Ishikawa (cell line): Measurements from ENCODE around the gene GCAT.

ENCODE experiments used
- CEBPB ChIP-seq: IDR thresholded peaks from 2 replicates; pipeline ENCODE4 v1.6.1; 2012
- CREB1 ChIP-seq: IDR thresholded peaks from 2 replicates; pipeline ENCODE4 v1.6.1; 2012; ENCODE audit warnings: low read depth
- EGR1 ChIP-seq: IDR thresholded peaks from 2 replicates; pipeline ENCODE4 v1.6.1; 2012
- EP300 ChIP-seq: IDR thresholded peaks from 2 replicates; pipeline ENCODE4 v1.6.1; 2012; ENCODE audit warnings: borderline replicate concordance
- FOXM1 ChIP-seq: IDR thresholded peaks from 2 replicates; pipeline ENCODE4 v1.6.1; 2012; ENCODE audit warnings: low read depth, borderline replicate concordance
- NFIC ChIP-seq: IDR thresholded peaks from 2 replicates; pipeline ENCODE4 v1.6.1; 2012
- RAD21 ChIP-seq: IDR thresholded peaks from 2 replicates; pipeline ENCODE4 v1.6.1; 2012; ENCODE audit warnings: low read depth
- TAF1 ChIP-seq: IDR thresholded peaks from 2 replicates; pipeline ENCODE4 v1.6.1; 2012; ENCODE audit warnings: low read depth, mild to moderate bottlenecking
- TCF12 ChIP-seq: IDR thresholded peaks from 2 replicates; pipeline ENCODE4 v1.6.1; 2012; ENCODE audit warnings: low read depth
- TEAD4 ChIP-seq: IDR thresholded peaks from 2 replicates; pipeline ENCODE4 v1.6.1; 2012
- YY1 ChIP-seq: IDR thresholded peaks from 2 replicates; pipeline ENCODE4 v1.6.1; 2012; ENCODE audit warnings: low read depth
- ZBTB7A ChIP-seq: IDR thresholded peaks from 2 replicates; pipeline ENCODE4 v1.6.1; 2012; ENCODE audit warnings: low read depth
- TF ChIP-seq, protein P1 (sequence below): IDR thresholded peaks from 2 replicates; pipeline ENCODE4 v1.6.1; 2012
- TF ChIP-seq, protein P2 (sequence below): IDR thresholded peaks from 2 replicates; pipeline ENCODE4 v1.6.1; 2012; ENCODE audit warnings: low read depth, mild to moderate bottlenecking
- TF ChIP-seq, protein P3 (sequence below): IDR thresholded peaks from 2 replicates; pipeline ENCODE4 v1.6.1; 2012

GCAT gene

DNA sequence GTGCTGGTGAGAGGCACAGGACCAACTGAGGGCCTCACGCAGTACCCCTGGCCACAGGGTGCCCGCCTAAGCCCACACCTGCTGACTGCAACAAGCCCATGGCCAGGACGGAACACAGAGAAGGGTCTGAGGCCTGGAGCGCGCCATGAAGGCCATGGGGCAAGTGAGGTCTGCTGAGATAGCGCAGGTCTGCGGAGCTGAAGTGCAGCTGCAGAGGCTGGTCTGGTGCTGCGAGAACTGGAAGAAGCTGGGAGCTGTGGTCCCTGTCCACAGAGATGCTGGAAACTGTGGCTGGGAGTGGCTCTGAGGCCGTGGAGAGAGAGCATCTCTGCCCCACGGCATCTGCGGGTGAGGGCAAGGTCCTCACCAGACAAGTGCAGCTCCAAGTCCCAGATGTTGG is 23.7 kb downstream of the GCAT start:
- TF ChIP-seq, protein P1, sequence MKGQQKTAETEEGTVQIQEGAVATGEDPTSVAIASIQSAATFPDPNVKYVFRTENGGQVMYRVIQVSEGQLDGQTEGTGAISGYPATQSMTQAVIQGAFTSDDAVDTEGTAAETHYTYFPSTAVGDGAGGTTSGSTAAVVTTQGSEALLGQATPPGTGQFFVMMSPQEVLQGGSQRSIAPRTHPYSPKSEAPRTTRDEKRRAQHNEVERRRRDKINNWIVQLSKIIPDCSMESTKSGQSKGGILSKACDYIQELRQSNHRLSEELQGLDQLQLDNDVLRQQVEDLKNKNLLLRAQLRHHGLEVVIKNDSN, result no peak
- no peak for TF ChIP-seq ZBTB7A
- no peak for TF ChIP-seq EP300
- TF ChIP-seq FOXM1, result no peak
- TF ChIP-seq TAF1, result no peak
- no peak for TF ChIP-seq RAD21
- TF ChIP-seq NFIC, result no peak
- TF ChIP-seq YY1, result no peak
- TF ChIP-seq, protein P2, sequence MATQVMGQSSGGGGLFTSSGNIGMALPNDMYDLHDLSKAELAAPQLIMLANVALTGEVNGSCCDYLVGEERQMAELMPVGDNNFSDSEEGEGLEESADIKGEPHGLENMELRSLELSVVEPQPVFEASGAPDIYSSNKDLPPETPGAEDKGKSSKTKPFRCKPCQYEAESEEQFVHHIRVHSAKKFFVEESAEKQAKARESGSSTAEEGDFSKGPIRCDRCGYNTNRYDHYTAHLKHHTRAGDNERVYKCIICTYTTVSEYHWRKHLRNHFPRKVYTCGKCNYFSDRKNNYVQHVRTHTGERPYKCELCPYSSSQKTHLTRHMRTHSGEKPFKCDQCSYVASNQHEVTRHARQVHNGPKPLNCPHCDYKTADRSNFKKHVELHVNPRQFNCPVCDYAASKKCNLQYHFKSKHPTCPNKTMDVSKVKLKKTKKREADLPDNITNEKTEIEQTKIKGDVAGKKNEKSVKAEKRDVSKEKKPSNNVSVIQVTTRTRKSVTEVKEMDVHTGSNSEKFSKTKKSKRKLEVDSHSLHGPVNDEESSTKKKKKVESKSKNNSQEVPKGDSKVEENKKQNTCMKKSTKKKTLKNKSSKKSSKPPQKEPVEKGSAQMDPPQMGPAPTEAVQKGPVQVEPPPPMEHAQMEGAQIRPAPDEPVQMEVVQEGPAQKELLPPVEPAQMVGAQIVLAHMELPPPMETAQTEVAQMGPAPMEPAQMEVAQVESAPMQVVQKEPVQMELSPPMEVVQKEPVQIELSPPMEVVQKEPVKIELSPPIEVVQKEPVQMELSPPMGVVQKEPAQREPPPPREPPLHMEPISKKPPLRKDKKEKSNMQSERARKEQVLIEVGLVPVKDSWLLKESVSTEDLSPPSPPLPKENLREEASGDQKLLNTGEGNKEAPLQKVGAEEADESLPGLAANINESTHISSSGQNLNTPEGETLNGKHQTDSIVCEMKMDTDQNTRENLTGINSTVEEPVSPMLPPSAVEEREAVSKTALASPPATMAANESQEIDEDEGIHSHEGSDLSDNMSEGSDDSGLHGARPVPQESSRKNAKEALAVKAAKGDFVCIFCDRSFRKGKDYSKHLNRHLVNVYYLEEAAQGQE, result no peak
- TF ChIP-seq CREB1, result no peak
- TF ChIP-seq TEAD4, result no peak
- TF ChIP-seq EGR1, result no peak
- TF ChIP-seq TCF12, result no peak
- TF ChIP-seq, protein P3, sequence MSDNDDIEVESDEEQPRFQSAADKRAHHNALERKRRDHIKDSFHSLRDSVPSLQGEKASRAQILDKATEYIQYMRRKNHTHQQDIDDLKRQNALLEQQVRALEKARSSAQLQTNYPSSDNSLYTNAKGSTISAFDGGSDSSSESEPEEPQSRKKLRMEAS, result no peak
- no peak for TF ChIP-seq CEBPB

DNA sequence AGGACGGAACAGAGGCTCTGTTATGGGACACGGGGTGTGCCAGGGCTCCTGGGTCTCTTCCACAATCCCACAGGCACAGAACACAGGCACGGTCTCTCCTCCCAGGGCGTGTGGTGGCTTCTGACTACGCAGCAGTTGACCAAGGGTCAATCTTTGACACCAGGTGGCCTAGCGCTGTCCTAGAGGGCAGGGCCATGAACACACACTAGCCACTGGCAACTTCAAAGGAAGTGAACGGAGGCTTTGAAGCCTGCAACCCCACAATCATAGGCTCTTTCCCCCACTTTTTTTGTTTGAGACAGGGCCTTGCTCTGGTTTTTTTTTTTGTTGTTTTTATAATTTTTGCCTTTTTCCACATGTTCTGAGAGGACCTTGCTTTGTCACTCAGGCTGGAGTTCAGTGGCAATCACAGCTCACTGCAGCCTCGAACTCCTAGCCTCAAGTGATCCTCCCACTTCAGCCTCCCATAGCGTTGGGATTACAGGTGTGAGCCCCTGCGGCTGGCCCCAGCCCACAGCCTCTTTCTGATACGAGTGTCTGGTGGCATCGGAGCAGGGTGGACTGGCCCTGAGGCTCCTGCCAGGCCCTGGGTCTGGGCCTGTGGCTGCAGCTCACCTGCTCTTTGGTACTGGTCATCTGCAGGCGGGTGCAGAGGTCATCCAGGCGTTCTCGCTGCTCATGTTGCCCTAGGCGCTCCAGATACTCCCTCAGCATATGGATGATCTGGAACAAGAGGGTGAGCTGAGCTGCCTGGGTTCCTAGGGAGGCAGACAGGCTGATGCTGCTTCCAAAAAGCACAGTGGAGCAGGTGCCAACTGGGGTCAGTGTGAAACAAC is 24.5 kb downstream of the GCAT start:
- TF ChIP-seq, protein P3, result no peak
- TF ChIP-seq ZBTB7A (no peak), RAD21 (no peak), TCF12 (no peak), CREB1 (no peak), YY1 (no peak), EGR1 (no peak), TAF1 (no peak), TEAD4 (no peak)
- TF ChIP-seq, protein P1, result no peak
- TF ChIP-seq, protein P2, result no peak

DNA sequence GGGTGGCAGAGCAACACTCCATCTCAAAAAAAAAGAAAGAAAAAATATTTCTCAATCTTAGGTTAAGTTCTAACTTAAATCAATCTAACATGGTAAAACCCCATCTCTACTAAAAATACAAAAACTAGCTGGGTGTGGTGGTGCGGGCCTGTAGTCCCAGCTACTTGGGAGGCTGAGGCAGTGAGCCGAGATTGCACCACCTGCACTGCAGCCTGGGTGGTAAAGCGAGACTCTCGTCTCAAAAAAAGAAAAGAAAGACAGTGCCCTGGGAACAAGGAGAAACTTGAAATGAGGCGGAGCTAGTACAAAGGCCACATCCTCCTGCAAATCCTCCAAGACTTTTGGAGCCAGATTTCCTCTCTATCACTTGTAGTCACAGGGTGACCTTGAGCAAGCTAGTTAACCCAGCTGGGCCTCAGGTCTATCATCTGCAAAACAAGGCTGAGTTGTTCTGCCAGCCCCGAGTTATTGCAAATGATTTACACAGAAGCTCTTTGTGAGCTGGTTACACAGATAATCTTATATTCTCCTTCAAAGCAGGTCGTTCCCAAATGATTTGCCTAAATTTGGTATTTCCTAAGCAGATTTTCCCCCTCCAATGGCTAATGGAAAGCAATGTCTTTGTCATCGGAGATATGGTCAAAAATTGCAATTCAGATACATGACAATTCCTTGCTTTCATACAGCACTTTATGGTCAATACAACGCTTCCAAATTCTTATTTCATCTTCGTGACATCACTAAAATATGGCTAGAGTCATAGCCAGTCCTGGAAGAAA is 34.5 kb downstream of the GCAT start:
- no peak for TF ChIP-seq TEAD4
- no peak for TF ChIP-seq YY1
- no peak for TF ChIP-seq FOXM1
- TF ChIP-seq TAF1, result no peak
- TF ChIP-seq, protein P2, result no peak
- no peak for TF ChIP-seq TCF12
- no peak for TF ChIP-seq ZBTB7A
- no peak for TF ChIP-seq EGR1
- no peak for TF ChIP-seq CREB1

DNA sequence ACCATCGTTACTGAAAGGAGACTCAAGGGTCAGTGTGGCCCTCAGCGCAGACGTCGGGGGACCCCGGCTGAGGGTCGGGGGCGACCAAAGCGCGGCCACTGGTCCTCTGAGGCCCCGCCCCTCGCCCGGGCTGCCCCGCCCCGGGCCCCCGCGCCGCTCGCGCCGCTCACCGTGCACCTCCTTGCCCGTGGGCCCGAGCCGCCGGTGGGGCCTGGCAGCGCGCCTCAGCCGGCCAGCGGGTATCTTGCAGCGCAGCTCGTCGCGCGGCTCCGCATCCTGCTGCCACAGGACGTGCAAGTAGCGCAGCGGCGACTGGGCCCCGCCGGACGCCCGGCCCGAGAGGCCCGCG is 36.0 kb downstream of the GCAT start:
- TF ChIP-seq FOXM1 (no peak), ZBTB7A (peak; percentile 85)
